Hepatocyte (in vitro differentiated cells): ENCODE measurements around the gene CDH4. TPM values are rescaled to one million over a fixed set of nuclear protein-coding genes. Genes with fewer than 3 reads are reported as not detected.

Source experiments
- DNase-seq: peaks from one replicate; pipeline ENCODE4 v3.0.0-alpha.2; 2016; ENCODE audit warnings: low spot score
- H2AFZ ChIP-seq: fragments of 200-600 bp; sonication (generic); 2 replicates; pipeline ENCODE4 v1.6.0; 2016; ENCODE audit warnings: antibody characterized with exemption, mild to moderate bottlenecking
- H3K27ac ChIP-seq: fragments of 200-600 bp; sonication (generic); 2 replicates; pipeline ENCODE4 v1.5.1; 2016; ENCODE audit warnings: mild to moderate bottlenecking
- H3K27me3 ChIP-seq: fragments of 200-600 bp; sonication (generic); 2 replicates; pipeline ENCODE4 v1.6.1; 2016
- H3K36me3 ChIP-seq: fragments of 200-600 bp; sonication (generic); replicated peaks from 2 replicates; pipeline ENCODE4 v1.5.1; 2016; ENCODE audit warnings: low read depth; ENCODE audit not compliant: insufficient read depth
- H3K4me1 ChIP-seq: fragments of 200-600 bp; sonication (generic); 2 replicates; pipeline ENCODE4 v1.5.1; 2016; ENCODE audit warnings: mild to moderate bottlenecking, moderate library complexity; ENCODE audit not compliant: insufficient read depth
- H3K4me2 ChIP-seq: fragments of 200-600 bp; sonication (generic); 2 replicates; pipeline ENCODE4 v1.6.0; 2016
- H3K4me3 ChIP-seq: fragments of 200-600 bp; sonication (generic); 2 replicates; pipeline ENCODE4 v1.5.1; 2016; ENCODE audit warnings: mild to moderate bottlenecking
- H3K79me2 ChIP-seq: fragments of 200-600 bp; sonication (generic); 2 replicates; pipeline ENCODE4 v1.6.0; 2017; ENCODE audit warnings: mild to moderate bottlenecking
- H3K9me2 ChIP-seq: fragments of 200-600 bp; sonication (generic); replicated peaks from 2 replicates; pipeline ENCODE4 v1.6.0; 2017; ENCODE audit warnings: mild to moderate bottlenecking; ENCODE audit not compliant: insufficient read depth
- H3K9me3 ChIP-seq: fragments of 200-600 bp; sonication (generic); 2 replicates; pipeline ENCODE4 v1.5.1; 2016; ENCODE audit warnings: low read depth, mild to moderate bottlenecking
- H4K20me1 ChIP-seq: fragments of 200-600 bp; sonication (generic); 2 replicates; pipeline ENCODE4 v1.6.0; 2016; ENCODE audit warnings: mild to moderate bottlenecking; ENCODE audit not compliant: insufficient read depth, poor library complexity, severe bottlenecking
- CTCF ChIP-seq: fragments of 200-600 bp; sonication (generic); IDR thresholded peaks from 2 replicates; pipeline ENCODE4 v1.5.1; 2016; ENCODE audit warnings: antibody characterized with exemption, mild to moderate bottlenecking; ENCODE audit not compliant: poor library complexity
- EZH2 ChIP-seq: fragments of 200-600 bp; sonication (generic); IDR thresholded peaks from 2 replicates; pipeline ENCODE4 v1.6.1; 2016; ENCODE audit warnings: antibody characterized with exemption, mild to moderate bottlenecking, borderline replicate concordance
- EZH2phosphoT487 ChIP-seq: fragments of 200-600 bp; sonication (generic); IDR thresholded peaks from one replicate; pipeline ENCODE4 v1.6.1; 2018; ENCODE audit warnings: antibody characterized with exemption, mild to moderate bottlenecking, low read depth, moderate library complexity; ENCODE audit not compliant: unreplicated experiment, severe bottlenecking
- WGBS: methylation state at CpG from one replicate; pipeline ENCODE4 v1.1.6; 2016; ENCODE audit warnings: low lambda C conversion rate; ENCODE audit errors: missing lambda C conversion rate; 5-methylcytosine and 5-hydroxymethylcytosine counted together
- polyA plus RNA-seq: library from polyadenylated mRNA; unstranded; fragments of >200 nt; fragmentation: Nextera tagmentation; extraction: Ambion mirVana; gene quantifications from 2 replicates; pipeline ENCODE4 v1.2.1, GENCODE V29; 2016
- total RNA-seq: library from RNA; depleted of rRNA; stranded (reverse); fragments of >200 nt; gene quantifications from 2 replicates; pipeline ENCODE4 v1.2.3, GENCODE V29; 2014

CDH4 gene
- total and polyA plus RNA-seq, 2 experiments from 2014 or later = 0.53 to 0.73 TPM

- Histone ChIP-seq H3K9me3 (no peaks in the 10 kb centered on the region), H3K27ac (no peak overlapping the region), H3K4me2 (no peak overlapping the region), H4K20me1 (no peaks in the 10 kb centered on the region), H3K4me1 (no peaks in the 10 kb centered on the region), H3K79me2 (no peaks in the 10 kb centered on the region), H3K27me3 (no peaks in the 10 kb centered on the region), H3K4me3 (no peak overlapping the region), H3K36me3 (no peaks in the 10 kb centered on the region), H3K9me2 (no peaks in the 10 kb centered on the region), H2AFZ (no peak overlapping the region)
- TF ChIP-seq EZH2phosphoT487 = no peak
- TF ChIP-seq EZH2 = no peak
- TF ChIP-seq CTCF = no peak
- 93% methylated on average over 20 of the region's 20 CpGs for WGBS
- no peak for DNase-seq
Measured at GRCh38 chr20:61745397-61746146, 493.5 kb downstream of the CDH4 start.

GRCh38 chr20:61746147-61746646 is 494.1 kb downstream of the CDH4 start:
- no peak for TF ChIP-seq EZH2phosphoT487
- TF ChIP-seq EZH2 = no peak
- no peak for TF ChIP-seq CTCF
- DNase-seq = no peak
- Histone ChIP-seq H3K27me3 (no peaks in the 10 kb centered on the region), H3K27ac (no peak overlapping the region), H3K4me3 (no peak overlapping the region), H3K9me2 (no peaks in the 10 kb centered on the region), H4K20me1 (no peaks in the 10 kb centered on the region), H3K9me3 (no peaks in the 10 kb centered on the region), H3K4me1 (no peaks in the 10 kb centered on the region), H3K4me2 (no peak overlapping the region), H2AFZ (no peak overlapping the region), H3K36me3 (no peaks in the 10 kb centered on the region), H3K79me2 (no peaks in the 10 kb centered on the region)
- WGBS = 87% methylated on average over 11 of the region's 11 CpGs

- 90% methylated on average over 12 of the region's 12 CpGs for WGBS
- no peaks in the 10 kb centered on the region for H3K9me2 ChIP-seq
- H2AFZ ChIP-seq = no peak overlapping the region
- no peaks in the 10 kb centered on the region for H3K27me3 ChIP-seq
- no peaks in the 10 kb centered on the region for H3K79me2 ChIP-seq
- TF ChIP-seq CTCF (no peak), EZH2phosphoT487 (no peak), EZH2 (no peak)
- no peaks in the 10 kb centered on the region for H3K4me1 ChIP-seq
- H3K9me3 ChIP-seq = no peaks in the 10 kb centered on the region
- H3K4me3 ChIP-seq = no peak overlapping the region
- H3K27ac ChIP-seq = no peak overlapping the region
- H3K36me3 ChIP-seq = no peaks in the 10 kb centered on the region
- no peaks in the 10 kb centered on the region for H4K20me1 ChIP-seq
- H3K4me2 ChIP-seq = no peak overlapping the region
- DNase-seq = no peak
Measured at GRCh38 chr20:61746781-61747180, 494.7 kb downstream of the CDH4 start.
